ENCODE measurements around the gene ACTL9.

Gene ACTL9

DNA sequence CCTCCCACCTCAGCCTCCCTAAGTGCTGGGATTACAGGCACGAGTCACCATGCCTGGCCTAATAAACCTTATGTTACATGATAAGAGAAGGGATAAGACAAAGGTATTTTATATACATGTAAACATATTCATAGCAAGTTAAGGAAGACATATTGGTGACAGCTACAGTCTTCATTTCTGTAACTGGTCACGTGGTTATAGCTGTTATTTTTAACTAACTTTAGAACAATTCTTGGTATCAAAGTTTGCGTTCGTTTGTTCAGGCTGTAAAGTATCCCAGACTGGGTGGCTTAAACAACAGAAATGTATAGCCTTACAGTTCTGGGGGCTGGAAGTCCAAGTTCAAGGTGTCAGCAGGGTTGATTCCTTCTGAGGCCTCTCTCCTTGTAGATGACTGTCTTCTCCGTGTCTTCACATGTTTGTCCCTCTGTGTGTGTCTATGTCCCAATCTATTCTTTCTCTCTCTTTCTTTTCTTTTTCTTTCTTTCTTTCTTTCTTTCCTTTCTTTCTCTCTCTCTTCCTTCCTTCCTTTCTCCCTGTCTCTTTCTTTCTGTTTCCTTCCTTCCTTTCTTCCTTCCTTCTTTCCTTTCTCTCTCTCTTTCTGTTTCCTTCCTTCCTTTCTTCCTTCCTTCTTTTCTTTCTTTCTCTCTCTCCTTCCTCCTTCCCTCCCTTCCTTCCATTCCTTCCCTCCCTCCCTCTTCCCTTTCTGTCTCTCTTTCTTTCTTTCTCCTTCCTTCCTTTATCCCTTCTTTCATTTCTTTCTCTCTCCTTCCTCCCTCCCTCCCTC is 7.6 kb downstream of the ACTL9 start:
- Histone ChIP-seq H2AFZ (ENCODE audit: low read depth) (no peak overlapping the region), H3K79me2 (ENCODE audit: insufficient read depth, low read depth) (no peaks in the 10 kb centered on the region), H3K4me1 (ENCODE audit: low read depth, poor library complexity, severe bottlenecking) (no peaks in the 10 kb centered on the region), H4K20me1 (ENCODE audit: insufficient read depth) (no peaks in the 10 kb centered on the region), H3K27me3 (ENCODE audit: insufficient read depth, low read depth) (peaks cover 6% of the 10 kb centered on the region; the same call in 1 of the 2 replicates), H3K4me3 (IDR thresholded peaks at IDR 0.05; ENCODE audit: insufficient read depth, low read depth, low read length) (no peak overlapping the region), H3K9ac (no peak overlapping the region), H3K4me2 (no peak overlapping the region), H3K27ac (no peak overlapping the region), H3K36me3 (ENCODE audit: insufficient read depth) (no peaks in the 10 kb centered on the region)
- TF ChIP-seq, protein P1, sequence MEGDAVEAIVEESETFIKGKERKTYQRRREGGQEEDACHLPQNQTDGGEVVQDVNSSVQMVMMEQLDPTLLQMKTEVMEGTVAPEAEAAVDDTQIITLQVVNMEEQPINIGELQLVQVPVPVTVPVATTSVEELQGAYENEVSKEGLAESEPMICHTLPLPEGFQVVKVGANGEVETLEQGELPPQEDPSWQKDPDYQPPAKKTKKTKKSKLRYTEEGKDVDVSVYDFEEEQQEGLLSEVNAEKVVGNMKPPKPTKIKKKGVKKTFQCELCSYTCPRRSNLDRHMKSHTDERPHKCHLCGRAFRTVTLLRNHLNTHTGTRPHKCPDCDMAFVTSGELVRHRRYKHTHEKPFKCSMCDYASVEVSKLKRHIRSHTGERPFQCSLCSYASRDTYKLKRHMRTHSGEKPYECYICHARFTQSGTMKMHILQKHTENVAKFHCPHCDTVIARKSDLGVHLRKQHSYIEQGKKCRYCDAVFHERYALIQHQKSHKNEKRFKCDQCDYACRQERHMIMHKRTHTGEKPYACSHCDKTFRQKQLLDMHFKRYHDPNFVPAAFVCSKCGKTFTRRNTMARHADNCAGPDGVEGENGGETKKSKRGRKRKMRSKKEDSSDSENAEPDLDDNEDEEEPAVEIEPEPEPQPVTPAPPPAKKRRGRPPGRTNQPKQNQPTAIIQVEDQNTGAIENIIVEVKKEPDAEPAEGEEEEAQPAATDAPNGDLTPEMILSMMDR (conservative IDR thresholded peaks at IDR 0.05; ENCODE audit: low read depth, low read length), result no peak

DNA sequence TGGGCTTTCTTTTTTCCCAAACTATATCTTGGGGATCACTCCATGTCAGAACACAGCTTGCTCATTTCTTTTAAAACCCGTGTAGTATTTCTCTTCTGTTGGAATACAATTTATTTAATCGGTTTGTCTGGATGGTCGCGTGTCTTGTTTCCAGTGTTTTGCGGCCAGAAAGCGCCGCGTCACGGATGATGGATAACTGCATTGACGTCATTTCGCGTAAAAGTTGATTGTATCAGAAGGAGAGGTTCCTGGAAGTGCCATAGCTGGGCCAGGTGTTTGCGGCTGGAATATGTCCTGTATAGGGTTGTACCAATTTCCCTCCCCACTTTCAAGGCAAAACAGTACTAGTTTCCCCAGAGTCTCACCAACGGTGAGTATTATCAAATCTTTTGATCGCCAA is 9.7 kb downstream of the ACTL9 start:
- Histone ChIP-seq H3K9ac (no peak overlapping the region), H3K4me1 (ENCODE audit: low read depth, poor library complexity, severe bottlenecking) (no peaks in the 10 kb centered on the region), H4K20me1 (ENCODE audit: insufficient read depth) (no peaks in the 10 kb centered on the region), H2AFZ (ENCODE audit: low read depth) (no peak overlapping the region), H3K27me3 (ENCODE audit: insufficient read depth, low read depth) (peaks cover 6% of the 10 kb centered on the region; the same call in 1 of the 2 replicates), H3K79me2 (ENCODE audit: insufficient read depth, low read depth) (no peaks in the 10 kb centered on the region), H3K36me3 (ENCODE audit: insufficient read depth) (no peaks in the 10 kb centered on the region), H3K4me3 (IDR thresholded peaks at IDR 0.05; ENCODE audit: insufficient read depth, low read depth, low read length) (no peak overlapping the region), H3K27ac (no peak overlapping the region), H3K4me2 (no peak overlapping the region)
- TF ChIP-seq, protein P1 (conservative IDR thresholded peaks at IDR 0.05; ENCODE audit: low read depth, low read length), result no peak

DNA sequence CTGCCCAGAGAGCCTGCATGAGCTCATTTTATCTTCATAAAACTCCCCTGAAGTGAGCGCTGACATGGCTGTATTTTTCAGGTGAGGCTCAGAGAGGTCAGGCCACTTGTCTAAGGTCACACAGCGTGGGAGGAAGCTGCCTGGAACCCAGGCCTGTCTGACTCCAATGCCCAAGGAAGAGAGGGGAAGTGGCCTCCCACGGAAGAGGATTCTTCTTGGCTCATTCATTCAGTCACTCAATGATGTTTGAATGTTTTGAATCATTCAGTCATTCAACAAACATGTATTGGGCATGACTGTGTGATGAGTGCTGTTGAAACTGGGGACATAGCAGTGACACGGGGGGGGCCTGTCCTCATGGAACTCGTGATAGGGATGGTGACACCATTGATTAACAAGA is 12.0 kb downstream of the ACTL9 start:
- TF ChIP-seq, protein P1 (conservative IDR thresholded peaks at IDR 0.05; ENCODE audit: low read depth, low read length), result no peak
- H3K4me3 ChIP-seq (IDR thresholded peaks at IDR 0.05; ENCODE audit: insufficient read depth, low read depth, low read length), result no peak overlapping the region

DNA sequence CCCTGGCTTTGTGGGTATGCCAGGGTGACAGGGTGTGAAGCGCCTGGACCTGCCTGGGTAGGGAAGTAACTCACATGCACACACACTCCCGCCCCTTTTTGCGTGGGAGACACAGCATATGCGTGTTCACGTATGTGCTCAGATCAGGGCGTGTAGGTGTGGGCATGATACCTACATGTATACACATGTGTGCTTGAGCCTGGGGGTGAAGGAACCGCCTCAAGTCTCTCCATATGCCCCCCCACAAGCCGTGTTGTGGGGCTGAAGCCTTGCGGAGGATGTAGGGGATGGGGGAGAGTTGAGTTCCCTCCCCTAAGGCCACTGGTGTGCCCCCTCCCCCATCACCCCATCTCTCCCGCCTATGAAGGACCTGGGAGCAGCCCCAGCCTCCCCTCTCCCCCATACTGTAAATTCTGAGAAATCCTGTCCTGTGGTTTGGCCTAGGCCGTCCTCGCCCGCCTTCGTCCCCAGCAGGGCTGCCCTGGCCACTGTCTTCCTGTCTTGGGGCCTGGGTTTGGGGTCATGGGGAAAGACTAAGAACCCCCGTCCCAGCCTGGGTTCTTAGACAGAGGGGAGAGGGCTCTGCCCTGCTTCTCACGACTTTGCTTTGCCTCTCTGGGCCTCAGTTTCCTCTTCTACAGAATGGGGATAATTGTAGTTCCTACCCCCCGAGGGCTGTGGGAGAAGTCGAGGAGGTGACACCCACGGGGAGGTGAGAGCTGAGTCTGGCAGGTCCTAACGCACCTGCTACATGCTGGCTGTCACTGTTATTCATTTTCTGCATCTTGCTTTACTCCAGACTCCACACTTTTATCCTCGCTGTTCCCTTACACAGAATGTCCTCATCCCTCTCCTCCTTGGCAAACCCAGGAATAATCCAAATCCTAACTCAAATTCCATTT is 14.3 kb downstream of the ACTL9 start:
- Histone ChIP-seq H3K4me2 (no peak overlapping the region), H3K27me3 (ENCODE audit: insufficient read depth, low read depth) (peaks cover 6% of the 10 kb centered on the region; the same call in 1 of the 2 replicates), H4K20me1 (ENCODE audit: insufficient read depth) (no peaks in the 10 kb centered on the region), H3K4me3 (IDR thresholded peaks at IDR 0.05; ENCODE audit: insufficient read depth, low read depth, low read length) (no peak overlapping the region), H3K9ac (no peak overlapping the region), H3K79me2 (ENCODE audit: insufficient read depth, low read depth) (no peaks in the 10 kb centered on the region), H2AFZ (ENCODE audit: low read depth) (no peak overlapping the region), H3K27ac (no peak overlapping the region), H3K4me1 (ENCODE audit: low read depth, poor library complexity, severe bottlenecking) (no peaks in the 10 kb centered on the region), H3K36me3 (ENCODE audit: insufficient read depth) (no peaks in the 10 kb centered on the region)
- TF ChIP-seq, protein P1 (conservative IDR thresholded peaks at IDR 0.05; ENCODE audit: low read depth, low read length), result no peak

More for the DNA sequence above, 12.0 kb downstream of the ACTL9 start:
- no peaks in the 10 kb centered on the region for H3K79me2 ChIP-seq (ENCODE audit: insufficient read depth, low read depth)
- no peak overlapping the region for H3K27ac ChIP-seq
- no peak overlapping the region for H3K4me2 ChIP-seq
- H3K36me3 ChIP-seq (ENCODE audit: insufficient read depth), result no peaks in the 10 kb centered on the region
- no peak overlapping the region for H3K9ac ChIP-seq
- no peaks in the 10 kb centered on the region for H4K20me1 ChIP-seq (ENCODE audit: insufficient read depth)
- no peak overlapping the region for H2AFZ ChIP-seq (ENCODE audit: low read depth)
- H3K4me1 ChIP-seq (ENCODE audit: low read depth, poor library complexity, severe bottlenecking), result no peaks in the 10 kb centered on the region
- H3K27me3 ChIP-seq (ENCODE audit: insufficient read depth, low read depth), result peaks cover 6% of the 10 kb centered on the region; the same call in 1 of the 2 replicates

All from KMS-11 (cell line).